ENCODE measurements around the gene TIMP1. TPM values are rescaled to one million over a fixed set of nuclear protein-coding genes. Genes with fewer than 3 reads are reported as not detected.

The TIMP1 gene
- total RNA-seq, 1 experiment from 2014 or later = 3.9 TPM

DNA sequence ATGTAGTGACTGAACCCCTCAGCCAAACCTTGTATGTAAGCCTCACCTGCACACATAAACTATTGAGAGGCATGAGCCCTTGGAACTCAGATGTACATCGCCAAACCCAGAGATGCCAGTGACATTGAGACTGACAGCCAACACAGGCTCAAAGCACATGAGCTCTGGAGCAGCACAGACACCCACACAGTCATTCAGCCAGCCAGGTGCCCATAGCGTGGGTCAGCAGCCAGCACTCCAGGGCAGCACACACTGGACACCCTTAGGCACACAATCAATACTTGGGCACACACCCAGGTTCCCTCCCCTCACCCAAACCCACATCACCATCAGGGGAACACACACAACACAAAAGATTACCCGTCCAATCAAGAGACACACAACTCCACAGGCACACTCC lies 4.3 kb upstream of the TIMP1 start:
- Mint-ChIP-seq H3K9me3 (ENCODE audit: unreplicated experiment) (no peaks in the 10 kb centered on the region), H3K36me3 (ENCODE audit: insufficient read depth, unreplicated experiment) (peaks cover 5% of the 10 kb centered on the region), H3K27me3 (ENCODE audit: insufficient read depth, unreplicated experiment) (no peaks in the 10 kb centered on the region), H3K27ac (ENCODE audit: unreplicated experiment) (no peak overlapping the region), H3K4me3 (ENCODE audit: unreplicated experiment) (no peak overlapping the region), H3K4me1 (ENCODE audit: low read depth, unreplicated experiment) (no peaks in the 10 kb centered on the region)
- no peak for DNase-seq
- no peaks in the 10 kb centered on the region for H3K36me3 ChIP-seq (ENCODE audit: control insufficient read depth, insufficient read depth, low read length)
- intact Hi-C loops (cut with micrococcal nuclease; ENCODE audit: unreplicated experiment) = no loop called here
- ChIA-PET CTCF (no interaction called here), POLR2A (no interaction called here)
- BruUV-seq (replicated peaks) = no TSS peak
- H3K9me3 ChIP-seq = no peaks in the 10 kb centered on the region
- H3K27me3 ChIP-seq (replicated peaks; ENCODE audit: control insufficient read depth, insufficient read depth, low read length) = no peaks in the 10 kb centered on the region
- no peak overlapping the region for H3K4me3 ChIP-seq (ENCODE audit: low read depth, low read length)
- TF ChIP-seq CTCF (IDR thresholded peaks at IDR 0.05; ENCODE audit: insufficient read depth in 1 of 2, low read depth in 1 of 2, low read length in 1 of 2, severe bottlenecking in 1 of 2, unreplicated experiment in 1 of 2) = no peak
- no peaks in the 10 kb centered on the region for H3K4me1 ChIP-seq

DNA sequence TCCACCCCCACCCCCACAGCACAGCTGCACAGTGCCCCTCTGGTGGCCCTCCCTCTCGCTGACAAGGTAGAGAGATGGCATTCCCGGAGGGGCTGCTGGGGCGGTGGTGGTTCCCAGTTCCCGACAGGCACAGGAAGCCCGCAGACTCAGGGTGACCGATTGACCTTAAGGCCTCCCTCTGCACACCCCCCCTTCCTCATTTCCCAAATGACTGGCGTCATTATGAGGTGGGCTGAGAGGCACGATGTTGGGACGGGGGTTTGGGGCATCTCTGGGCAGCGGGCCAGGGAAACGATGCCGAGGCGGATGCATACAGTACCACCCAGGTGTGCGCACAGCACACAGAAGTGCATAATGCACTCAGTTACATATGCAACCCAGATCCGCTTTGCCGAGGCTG lies 3.5 kb upstream of the TIMP1 start:
- Mint-ChIP-seq H3K36me3 (ENCODE audit: insufficient read depth, unreplicated experiment) (peaks cover 2% of the 10 kb centered on the region), H3K27ac (ENCODE audit: unreplicated experiment) (no peak overlapping the region), H3K27me3 (ENCODE audit: insufficient read depth, unreplicated experiment) (no peaks in the 10 kb centered on the region), H3K4me1 (ENCODE audit: low read depth, unreplicated experiment) (no peaks in the 10 kb centered on the region), H3K4me3 (ENCODE audit: unreplicated experiment) (no peak overlapping the region), H3K9me3 (ENCODE audit: unreplicated experiment) (no peaks in the 10 kb centered on the region)
- no peak for DNase-seq
- H3K4me1 ChIP-seq = no peaks in the 10 kb centered on the region
- H3K27me3 ChIP-seq (replicated peaks; ENCODE audit: control insufficient read depth, insufficient read depth, low read length) = no peaks in the 10 kb centered on the region
- H3K36me3 ChIP-seq (ENCODE audit: control insufficient read depth, insufficient read depth, low read length) = no peaks in the 10 kb centered on the region
- ChIA-PET CTCF (no interaction called here), POLR2A (no interaction called here)
- H3K9me3 ChIP-seq = no peaks in the 10 kb centered on the region
- BruUV-seq (replicated peaks) = no TSS peak
- intact Hi-C loops (cut with micrococcal nuclease; ENCODE audit: unreplicated experiment) = no loop called here
- TF ChIP-seq CTCF (IDR thresholded peaks at IDR 0.05; ENCODE audit: insufficient read depth in 1 of 2, low read depth in 1 of 2, low read length in 1 of 2, severe bottlenecking in 1 of 2, unreplicated experiment in 1 of 2) = no peak
- H3K4me3 ChIP-seq (ENCODE audit: low read depth, low read length) = no peak overlapping the region

DNA sequence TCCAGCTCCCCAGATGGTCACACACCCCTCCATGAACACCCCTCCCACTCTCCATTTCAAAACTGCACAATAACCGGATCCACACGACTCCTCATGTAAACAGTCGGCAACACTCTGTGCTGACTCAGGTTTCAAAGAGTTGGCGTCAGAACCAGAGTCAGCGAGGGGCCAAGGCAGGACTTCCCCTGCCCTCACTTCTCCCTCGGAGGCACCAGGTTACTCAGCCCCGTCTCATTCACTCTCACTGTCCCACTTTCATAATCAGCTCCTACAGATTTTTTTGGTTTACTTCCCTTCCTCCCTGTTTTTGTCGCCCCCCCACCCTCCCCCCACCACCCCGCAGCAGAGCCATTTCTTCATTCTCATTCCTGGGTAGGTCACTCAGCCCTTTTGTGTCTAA lies 2.7 kb upstream of the TIMP1 start:
- Histone ChIP-seq H3K9me3 (no peaks in the 10 kb centered on the region), H3K4me1 (no peaks in the 10 kb centered on the region), H3K27me3 (replicated peaks; ENCODE audit: control insufficient read depth, insufficient read depth, low read length) (no peaks in the 10 kb centered on the region), H3K4me3 (ENCODE audit: low read depth, low read length) (no peak overlapping the region), H3K36me3 (ENCODE audit: control insufficient read depth, insufficient read depth, low read length) (no peaks in the 10 kb centered on the region)
- no peak for DNase-seq
- intact Hi-C loops (cut with micrococcal nuclease; ENCODE audit: unreplicated experiment) = no loop called here
- Mint-ChIP-seq H3K4me3 (ENCODE audit: unreplicated experiment) (no peak overlapping the region), H3K36me3 (ENCODE audit: insufficient read depth, unreplicated experiment) (no peaks in the 10 kb centered on the region), H3K27me3 (ENCODE audit: insufficient read depth, unreplicated experiment) (no peaks in the 10 kb centered on the region), H3K27ac (ENCODE audit: unreplicated experiment) (no peak overlapping the region), H3K9me3 (ENCODE audit: unreplicated experiment) (no peaks in the 10 kb centered on the region), H3K4me1 (ENCODE audit: low read depth, unreplicated experiment) (no peaks in the 10 kb centered on the region)
- ChIA-PET CTCF (no interaction called here), POLR2A (no interaction called here)
- no peak for TF ChIP-seq CTCF (IDR thresholded peaks at IDR 0.05; ENCODE audit: insufficient read depth in 1 of 2, low read depth in 1 of 2, low read length in 1 of 2, severe bottlenecking in 1 of 2, unreplicated experiment in 1 of 2)
- BruUV-seq (replicated peaks) = no TSS peak

Data from Caco-2 (cell line).